Liver (tissue), 3 donors: ENCODE data around the gene OTOG.

Experiments used
- GABPA ChIP-seq, 2 donors: IDR thresholded peaks in 1 of 2; conservative IDR thresholded peaks in 1 of 2; 2 replicates each; pipeline ENCODE4 v1.6.1; 2016; ENCODE audit warnings: antibody characterized with exemption in 2 of 2, mild to moderate bottlenecking in 1 of 2, moderate library complexity in 1 of 2
- RAD21 ChIP-seq, 2 donors: IDR thresholded peaks; 2 replicates each; pipeline ENCODE4 v1.6.1; 2016; ENCODE audit warnings: antibody characterized with exemption in 2 of 2, mild to moderate bottlenecking in 2 of 2
- TAF1 ChIP-seq: conservative IDR thresholded peaks from 2 replicates; pipeline ENCODE4 v1.6.1; 2016; ENCODE audit warnings: antibody characterized with exemption, mild to moderate bottlenecking
- YY1 ChIP-seq: IDR thresholded peaks from 2 replicates; pipeline ENCODE4 v1.6.1; 2016; ENCODE audit warnings: antibody characterized with exemption, mild to moderate bottlenecking
- TF ChIP-seq, protein P1 (sequence below): IDR thresholded peaks from 2 replicates; pipeline ENCODE4 v1.6.1; 2016; ENCODE audit warnings: antibody characterized with exemption, mild to moderate bottlenecking
- TF ChIP-seq, protein P2 (sequence below): IDR thresholded peaks from 2 replicates; pipeline ENCODE4 v1.6.1; 2016; ENCODE audit warnings: antibody characterized with exemption
- TF ChIP-seq, protein P3 (sequence below): fragments of 150-350 bp; IDR thresholded peaks from 2 replicates; pipeline ENCODE4 v1.5.1; 2017; ENCODE audit warnings: improper control_type of control experiment, low read depth, low read length; ENCODE audit not compliant: missing input control
- donor health status: healthy.
- donor health status: healthy.

GRCh38 chr11:17575431-17576425 lies 28.7 kb downstream of the OTOG start:
- TF ChIP-seq, protein P1, sequence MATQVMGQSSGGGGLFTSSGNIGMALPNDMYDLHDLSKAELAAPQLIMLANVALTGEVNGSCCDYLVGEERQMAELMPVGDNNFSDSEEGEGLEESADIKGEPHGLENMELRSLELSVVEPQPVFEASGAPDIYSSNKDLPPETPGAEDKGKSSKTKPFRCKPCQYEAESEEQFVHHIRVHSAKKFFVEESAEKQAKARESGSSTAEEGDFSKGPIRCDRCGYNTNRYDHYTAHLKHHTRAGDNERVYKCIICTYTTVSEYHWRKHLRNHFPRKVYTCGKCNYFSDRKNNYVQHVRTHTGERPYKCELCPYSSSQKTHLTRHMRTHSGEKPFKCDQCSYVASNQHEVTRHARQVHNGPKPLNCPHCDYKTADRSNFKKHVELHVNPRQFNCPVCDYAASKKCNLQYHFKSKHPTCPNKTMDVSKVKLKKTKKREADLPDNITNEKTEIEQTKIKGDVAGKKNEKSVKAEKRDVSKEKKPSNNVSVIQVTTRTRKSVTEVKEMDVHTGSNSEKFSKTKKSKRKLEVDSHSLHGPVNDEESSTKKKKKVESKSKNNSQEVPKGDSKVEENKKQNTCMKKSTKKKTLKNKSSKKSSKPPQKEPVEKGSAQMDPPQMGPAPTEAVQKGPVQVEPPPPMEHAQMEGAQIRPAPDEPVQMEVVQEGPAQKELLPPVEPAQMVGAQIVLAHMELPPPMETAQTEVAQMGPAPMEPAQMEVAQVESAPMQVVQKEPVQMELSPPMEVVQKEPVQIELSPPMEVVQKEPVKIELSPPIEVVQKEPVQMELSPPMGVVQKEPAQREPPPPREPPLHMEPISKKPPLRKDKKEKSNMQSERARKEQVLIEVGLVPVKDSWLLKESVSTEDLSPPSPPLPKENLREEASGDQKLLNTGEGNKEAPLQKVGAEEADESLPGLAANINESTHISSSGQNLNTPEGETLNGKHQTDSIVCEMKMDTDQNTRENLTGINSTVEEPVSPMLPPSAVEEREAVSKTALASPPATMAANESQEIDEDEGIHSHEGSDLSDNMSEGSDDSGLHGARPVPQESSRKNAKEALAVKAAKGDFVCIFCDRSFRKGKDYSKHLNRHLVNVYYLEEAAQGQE = no peak
- TF ChIP-seq, protein P2, sequence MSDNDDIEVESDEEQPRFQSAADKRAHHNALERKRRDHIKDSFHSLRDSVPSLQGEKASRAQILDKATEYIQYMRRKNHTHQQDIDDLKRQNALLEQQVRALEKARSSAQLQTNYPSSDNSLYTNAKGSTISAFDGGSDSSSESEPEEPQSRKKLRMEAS = no peak
- TF ChIP-seq, protein P3, sequence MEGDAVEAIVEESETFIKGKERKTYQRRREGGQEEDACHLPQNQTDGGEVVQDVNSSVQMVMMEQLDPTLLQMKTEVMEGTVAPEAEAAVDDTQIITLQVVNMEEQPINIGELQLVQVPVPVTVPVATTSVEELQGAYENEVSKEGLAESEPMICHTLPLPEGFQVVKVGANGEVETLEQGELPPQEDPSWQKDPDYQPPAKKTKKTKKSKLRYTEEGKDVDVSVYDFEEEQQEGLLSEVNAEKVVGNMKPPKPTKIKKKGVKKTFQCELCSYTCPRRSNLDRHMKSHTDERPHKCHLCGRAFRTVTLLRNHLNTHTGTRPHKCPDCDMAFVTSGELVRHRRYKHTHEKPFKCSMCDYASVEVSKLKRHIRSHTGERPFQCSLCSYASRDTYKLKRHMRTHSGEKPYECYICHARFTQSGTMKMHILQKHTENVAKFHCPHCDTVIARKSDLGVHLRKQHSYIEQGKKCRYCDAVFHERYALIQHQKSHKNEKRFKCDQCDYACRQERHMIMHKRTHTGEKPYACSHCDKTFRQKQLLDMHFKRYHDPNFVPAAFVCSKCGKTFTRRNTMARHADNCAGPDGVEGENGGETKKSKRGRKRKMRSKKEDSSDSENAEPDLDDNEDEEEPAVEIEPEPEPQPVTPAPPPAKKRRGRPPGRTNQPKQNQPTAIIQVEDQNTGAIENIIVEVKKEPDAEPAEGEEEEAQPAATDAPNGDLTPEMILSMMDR = no peak
- TF ChIP-seq TAF1 (no peak), RAD21 (IDR thresholded peaks at IDR 0.05) (no peak), YY1 (no peak), GABPA (IDR thresholded peaks at IDR 0.05 in 1 of 2, conservative IDR thresholded peaks at IDR 0.05 in 1 of 2) (no peak)
